ENCODE data around the gene NUDCD3.
A peak's percentile ranks its signal among the peaks of the same experiment; 100 is the strongest.
"Not testable (repeated sequence)": the region's sequence is repeated elsewhere in the genome, so short reads cannot be mapped to it uniquely, and the experiment has no call there.

The NUDCD3 gene

DNA sequence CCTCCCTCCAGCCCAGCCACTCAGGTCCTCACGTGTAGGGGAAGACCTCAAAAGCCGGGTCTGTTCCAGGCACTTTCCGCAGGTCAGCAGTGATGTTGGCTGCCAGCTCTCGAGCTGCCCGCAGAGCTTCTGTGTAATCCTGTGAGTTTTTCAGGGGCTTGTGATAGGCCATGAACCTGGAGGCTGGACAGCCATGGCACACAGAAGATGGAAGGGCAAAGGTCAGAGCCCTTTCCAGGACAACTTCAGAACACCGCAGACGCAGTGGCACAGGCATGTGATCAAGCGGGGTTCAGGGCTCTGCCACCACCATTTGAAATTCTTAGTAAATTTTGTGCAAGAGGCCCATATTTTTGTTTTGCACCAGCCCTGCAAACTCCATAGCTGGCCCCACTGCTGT, 26.7 kb upstream of the NUDCD3 start:
- DNase-seq, result no peak

DNA sequence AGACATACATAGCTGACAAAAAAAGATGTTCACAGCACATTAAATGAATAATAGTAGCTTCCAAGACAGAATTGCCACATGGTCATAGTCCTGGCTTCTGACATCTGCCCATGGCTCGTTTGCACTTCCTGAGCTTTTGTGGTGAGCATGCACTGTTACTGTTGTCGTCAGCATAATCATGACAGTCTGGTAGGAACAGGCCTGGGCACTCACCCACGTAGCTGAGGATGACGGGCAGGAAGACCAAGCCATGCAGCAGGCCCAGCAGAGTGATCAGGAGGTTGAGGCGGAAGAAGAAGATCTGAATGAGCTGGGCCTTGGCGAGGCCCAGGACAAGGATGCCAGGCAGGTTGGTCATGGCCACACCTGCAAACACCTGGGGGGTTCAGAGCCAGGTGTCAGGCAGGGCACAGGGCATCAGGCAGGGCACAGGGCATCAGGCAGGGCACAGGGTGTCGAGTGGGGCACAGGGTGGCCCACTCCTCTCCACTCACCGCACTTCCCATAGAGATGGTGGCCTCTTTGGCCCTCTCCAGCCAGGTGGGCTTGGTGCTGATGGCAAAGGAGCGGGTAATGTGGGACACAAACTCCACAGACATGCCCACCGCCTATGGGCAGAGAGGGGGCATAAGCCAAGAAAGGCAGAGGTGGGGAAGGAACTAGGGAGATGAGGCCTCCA, 25.3 kb upstream of the NUDCD3 start:
- DNase-seq, result no peak

GRCh38 chr7:44512736-44513135, 22.3 kb upstream of the NUDCD3 start:
- DNase-seq, result no peak

GRCh38 chr7:44511863-44512468, 21.5 kb upstream of the NUDCD3 start:
- DNase-seq, result no peak

GRCh38 chr7:44511236-44511635, 20.8 kb upstream of the NUDCD3 start:
- no peak for DNase-seq

DNA sequence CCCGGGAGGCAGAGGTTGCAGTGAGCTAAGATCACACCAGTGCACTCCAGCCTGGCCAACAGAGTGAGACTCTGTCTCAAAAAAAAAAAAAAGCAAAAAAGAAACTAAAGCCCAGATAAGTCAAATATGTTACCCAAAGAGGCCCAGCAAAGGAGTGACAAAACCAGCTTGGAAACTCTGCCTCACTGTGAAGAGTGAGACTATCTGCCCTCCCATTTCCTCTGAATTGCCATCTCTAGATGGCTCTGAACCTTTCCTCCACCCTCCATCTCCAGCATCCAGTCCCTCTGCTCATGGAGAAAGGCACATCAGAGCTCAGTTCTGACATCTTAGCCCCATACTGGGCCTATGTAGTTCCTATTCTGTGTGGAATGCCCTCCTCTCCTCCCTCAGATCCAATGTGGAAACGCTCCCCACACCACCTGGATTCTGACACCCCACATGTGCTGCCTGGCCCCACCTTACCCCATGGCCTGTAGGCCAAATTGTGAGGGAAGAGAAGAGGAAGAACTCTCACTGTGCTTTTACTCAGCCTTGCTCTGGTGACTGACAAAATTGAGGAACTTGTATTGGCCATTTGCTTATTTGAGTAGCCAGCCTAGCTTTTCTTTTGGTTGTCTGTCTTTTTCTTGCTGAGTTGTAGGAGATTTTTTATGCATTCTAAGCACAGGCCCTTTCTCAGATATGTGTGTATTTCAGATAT, 18.0 kb upstream of the NUDCD3 start:
- peak; percentile 31 for DNase-seq

GRCh38 chr7:44506592-44507288, 16.3 kb upstream of the NUDCD3 start:
- DNase-seq, result not testable (repeated sequence)

DNA sequence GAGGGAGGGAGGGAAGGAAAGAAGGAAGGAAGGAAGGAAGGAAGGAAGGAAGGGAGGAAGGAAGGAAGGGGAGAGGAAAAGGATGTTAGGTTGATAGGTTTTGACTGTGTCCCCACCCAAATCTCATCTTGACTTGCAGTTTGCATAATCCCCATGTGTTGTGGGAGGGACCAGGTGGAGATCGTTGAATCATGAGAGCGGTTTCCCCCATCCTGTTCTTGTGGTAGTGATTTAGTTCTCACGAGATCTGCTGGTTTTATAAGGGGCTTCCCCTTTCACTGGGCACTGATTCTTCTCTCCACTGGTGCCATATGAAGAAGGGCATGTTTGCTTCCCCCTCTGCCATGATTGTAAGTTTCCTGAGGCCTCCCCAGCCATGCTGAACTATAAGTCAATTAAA, 15.1 kb upstream of the NUDCD3 start:
- peak; percentile 11 for DNase-seq

DNA sequence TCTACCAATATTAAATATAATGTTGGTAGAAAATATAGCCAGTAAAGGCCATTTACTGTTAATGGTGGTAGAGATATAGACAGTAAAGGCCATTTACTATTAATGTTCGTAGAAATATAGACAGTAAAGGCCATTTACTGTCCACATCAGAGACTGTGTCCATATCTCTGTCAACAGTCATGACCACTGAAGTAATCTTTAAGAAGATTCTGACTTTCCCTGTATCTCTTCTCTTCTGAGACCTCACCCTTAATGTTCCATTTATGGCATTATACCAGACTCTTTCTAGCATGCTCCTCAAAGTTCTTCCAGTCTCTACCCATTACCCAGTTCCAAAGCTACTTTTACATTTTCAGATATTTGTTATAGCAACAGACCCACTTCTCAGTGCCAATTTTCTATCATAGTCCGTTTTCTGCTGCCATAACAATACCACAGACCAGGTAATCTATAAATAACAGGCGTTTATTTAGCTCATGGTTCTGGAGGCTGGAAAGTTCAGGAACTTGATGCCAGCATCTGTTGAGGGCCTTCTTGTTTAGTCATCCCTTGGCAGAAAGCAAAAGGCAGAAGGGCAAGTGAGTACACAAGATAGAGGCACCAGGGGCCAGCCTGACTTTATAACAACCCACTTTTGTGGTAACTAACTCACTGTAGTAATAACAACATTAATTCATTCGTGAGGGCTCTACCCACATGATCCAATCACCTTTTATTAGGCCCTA, 7.9 kb upstream of the NUDCD3 start:
- DNase-seq, result no peak

DNA sequence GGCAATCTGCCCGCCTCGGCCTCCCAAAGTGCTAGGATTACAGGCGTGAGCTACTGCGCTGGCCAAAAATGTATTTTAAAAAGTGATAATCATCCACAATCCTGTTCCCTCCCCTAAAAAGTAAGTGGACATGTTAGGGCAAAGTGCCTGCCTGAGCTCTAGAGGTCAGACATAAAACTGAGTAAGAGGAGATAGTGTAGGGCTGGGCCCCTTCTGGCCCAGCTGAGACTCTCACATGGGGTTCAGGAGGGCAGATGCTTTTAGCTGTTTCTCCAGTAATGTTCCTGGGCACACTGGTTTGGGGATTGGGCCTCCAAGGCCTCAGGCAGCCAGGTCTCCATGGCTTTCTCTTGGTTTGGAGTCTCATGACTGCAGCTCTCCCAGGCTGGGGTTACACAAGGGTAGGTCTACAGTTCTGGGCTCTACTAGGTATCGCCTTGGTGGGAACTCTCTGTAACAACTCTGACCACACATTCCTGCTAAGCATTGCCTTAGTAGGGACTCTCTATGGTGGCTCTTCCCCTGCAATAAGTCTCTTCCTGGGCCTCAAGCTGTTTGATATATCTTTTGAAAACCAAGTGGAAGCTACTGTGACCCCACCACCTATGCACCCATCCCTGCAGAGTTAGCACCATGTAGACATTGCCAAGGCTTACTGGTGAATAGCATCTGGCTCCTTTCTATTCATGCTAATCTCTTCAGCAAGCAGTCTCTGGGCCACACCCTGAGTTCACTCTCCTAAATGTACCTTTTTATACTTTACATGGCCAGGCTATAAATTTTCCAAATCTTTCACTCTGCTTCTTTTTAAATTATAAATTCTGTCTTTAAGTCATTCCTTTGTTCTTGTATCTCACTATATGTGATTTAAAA, 6.9 kb upstream of the NUDCD3 start:
- no peak for DNase-seq

GRCh38 chr7:44496385-44496784, 5.9 kb upstream of the NUDCD3 start:
- no peak for DNase-seq

GRCh38 chr7:44494960-44495359, 4.5 kb upstream of the NUDCD3 start:
- no peak for DNase-seq

DNA sequence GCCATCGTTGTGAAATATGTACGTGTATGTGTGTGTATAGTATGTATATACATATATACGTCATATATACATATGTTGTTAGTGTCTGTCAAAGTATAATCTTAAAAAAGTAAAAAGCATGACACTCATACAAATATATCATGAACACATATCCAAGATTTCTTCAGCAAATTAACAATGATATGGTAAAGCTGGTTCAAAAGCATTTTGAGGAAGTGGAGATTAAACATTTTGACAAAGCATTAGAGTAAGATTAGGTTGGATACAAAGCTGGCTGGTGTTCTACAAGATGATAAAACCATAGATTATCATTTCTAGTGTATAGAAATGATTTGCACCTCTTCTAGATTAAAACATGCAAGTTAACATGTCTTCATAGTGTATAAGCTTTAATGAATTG, 771 bp upstream of the NUDCD3 start:
- no peak for DNase-seq

- DNase-seq, result no peak
These were observed 505 bp downstream of the NUDCD3 start for GRCh38 chr7:44489955-44490350.

DNA sequence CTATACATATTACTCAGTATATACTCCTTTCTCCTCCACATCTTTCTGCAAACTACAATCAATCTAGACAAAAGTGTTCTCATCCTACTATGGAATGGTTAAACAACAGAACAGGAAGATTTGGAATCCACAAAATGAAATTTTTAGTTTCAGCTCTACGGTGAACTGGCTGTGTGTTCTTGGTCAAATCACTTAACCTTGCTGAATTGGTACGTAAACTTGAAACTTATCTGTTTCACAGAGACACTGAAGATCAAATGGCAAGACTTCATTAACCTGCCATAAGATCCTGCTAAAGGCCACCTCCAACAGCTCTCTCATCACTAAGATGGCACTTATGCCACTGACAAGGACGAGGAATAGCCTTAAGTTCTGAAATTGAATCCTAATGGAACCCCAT, 1.5 kb downstream of the NUDCD3 start:
- DNase-seq, result no peak

DNA sequence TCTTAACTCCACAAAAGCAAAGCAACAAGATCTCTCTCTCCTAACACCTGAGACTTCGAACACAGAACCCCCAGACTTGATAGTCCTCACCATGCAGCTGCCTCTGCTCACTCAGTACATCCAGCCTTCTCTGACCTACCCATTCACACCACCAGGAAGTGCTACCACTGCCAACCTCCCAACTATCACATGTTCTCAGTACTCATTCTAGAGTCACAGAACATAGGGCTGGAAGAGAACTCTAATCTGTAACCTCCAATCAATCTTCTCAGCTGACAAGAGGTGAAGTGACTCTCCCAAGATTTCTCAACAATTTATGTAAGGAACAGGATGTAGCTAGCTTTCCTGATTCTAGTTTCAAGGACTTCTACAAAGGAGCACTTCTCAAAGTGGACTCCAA, 3.8 kb downstream of the NUDCD3 start:
- DNase-seq, result peak; percentile 10

- no peak for DNase-seq
These were observed 4.5 kb downstream of the NUDCD3 start for GRCh38 chr7:44486001-44486400.

- DNase-seq, result no peak
These were observed 5.8 kb downstream of the NUDCD3 start for GRCh38 chr7:44484482-44485313.

DNA sequence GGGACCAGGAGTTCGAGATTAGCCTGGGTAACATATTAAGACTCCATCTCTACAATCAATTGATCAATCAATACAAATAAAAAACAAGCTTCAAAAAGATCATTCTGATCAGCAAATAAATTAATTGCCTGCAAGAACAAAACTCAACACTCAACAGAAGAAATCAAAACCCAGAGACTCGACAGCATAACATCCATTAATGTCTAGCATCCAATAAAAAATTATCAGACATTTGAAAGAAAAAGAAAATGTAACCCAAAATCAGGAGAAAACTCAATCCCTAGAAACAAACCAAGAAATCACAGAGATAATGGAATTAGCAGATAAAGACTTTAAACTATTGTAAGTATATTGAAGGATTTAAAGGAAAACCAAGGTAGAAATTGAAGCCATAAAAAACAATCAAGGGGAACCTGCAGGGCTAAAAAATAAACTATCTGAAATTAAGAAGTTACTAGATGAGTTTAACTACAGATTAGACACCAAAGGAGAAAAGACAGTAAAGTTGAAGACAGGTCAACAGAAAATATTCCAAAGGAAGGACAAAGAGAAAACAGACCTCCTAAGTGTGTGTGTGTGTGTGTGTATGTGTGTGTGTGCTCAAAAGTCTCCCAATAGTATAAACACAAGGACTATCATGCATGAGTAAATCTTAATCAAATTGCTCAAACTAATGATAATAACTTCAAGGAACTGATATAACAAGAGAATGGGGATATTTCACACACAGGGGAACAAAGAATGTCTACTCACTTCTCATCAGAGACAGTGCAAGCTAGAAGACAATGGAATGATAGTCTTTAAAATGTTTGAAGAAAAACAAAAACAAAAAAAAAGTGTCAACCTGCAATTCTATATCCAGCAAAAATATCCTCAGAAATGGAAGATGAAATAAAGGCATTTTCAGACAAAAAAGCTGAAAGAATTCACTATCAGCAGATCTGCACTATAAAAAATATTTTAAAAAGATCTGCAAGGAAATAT, 7.7 kb downstream of the NUDCD3 start:
- no peak for DNase-seq

- no peak for DNase-seq
These were observed 12.5 kb downstream of the NUDCD3 start for GRCh38 chr7:44477938-44478337.
